H1 (cell line): Measurements from ENCODE around the gene UCHL5. TPM values are rescaled to one million over a fixed set of nuclear protein-coding genes. Genes with fewer than 3 reads are reported as not detected.

ENCODE experiments used
- CTCF ChIA-PET: fragments of 300-600 bp; sonication (Branson Sonifier 250); formaldehyde crosslinking; loops from one replicate; lab custom pipeline; 2021; ENCODE audit not compliant: partially characterized antibody; lab: Charles Lee
- POLR2A ChIA-PET: fragments of 300-600 bp; sonication (Branson Sonifier 250); formaldehyde crosslinking; loops from one replicate; lab custom pipeline; 2021; ENCODE audit warnings: inconsistent platforms; ENCODE audit not compliant: partially characterized antibody; lab: Charles Lee
- DNase-seq, 2 experiments: peaks; one replicate each; pipeline versions ENCODE4 v3.0.0 to v3.0.0-alpha.2; 2010 to 2022; ENCODE audit warnings: low spot score in 2 of 2, low read depth in 1 of 2, mixed read lengths in 1 of 2
- FAIRE-seq: peaks from 2 replicates; lab custom pipeline; 2011; peaks lifted over from hg19 to GRCh38; lab: Jason Lieb, UNC
- H2AFZ ChIP-seq: 2 replicates; pipeline ENCODE4 v1.8.1; 2012; ENCODE audit warnings: low read length, inconsistent platforms
- H2AK5ac ChIP-seq: 2 replicates; pipeline ENCODE4 v1.6.1; 2013; ENCODE audit warnings: low read depth, low read length
- H2BK120ac ChIP-seq: replicated peaks from 2 replicates; pipeline ENCODE3; 2013; ENCODE audit warnings: low read depth, low read length, inconsistent platforms
- H2BK12ac ChIP-seq: 2 replicates; pipeline ENCODE4 v1.6.1; 2013; ENCODE audit warnings: low read depth, low read length
- H2BK15ac ChIP-seq: 2 replicates; pipeline ENCODE4 v1.6.1; 2013; ENCODE audit warnings: low read length
- H2BK20ac ChIP-seq: 2 replicates; pipeline ENCODE4 v1.6.1; 2013; ENCODE audit warnings: low read length
- H2BK5ac ChIP-seq: 2 replicates; pipeline ENCODE4 v1.6.1; 2013; ENCODE audit warnings: low read depth, low read length
- H3K14ac ChIP-seq: 2 replicates; pipeline ENCODE4 v1.6.1; 2013; ENCODE audit warnings: inconsistent platforms; ENCODE audit not compliant: insufficient read length
- H3K18ac ChIP-seq: 2 replicates; pipeline ENCODE4 v1.6.1; 2013; ENCODE audit warnings: low read length; ENCODE audit errors: extremely low read depth
- H3K23ac ChIP-seq: 2 replicates; pipeline ENCODE4 v1.6.1; 2013; ENCODE audit warnings: inconsistent platforms; ENCODE audit not compliant: insufficient read length
- H3K23me2 ChIP-seq: 2 replicates; pipeline ENCODE4 v1.6.1; 2013; ENCODE audit warnings: low read depth, low read length
- H3K27ac ChIP-seq: 2 replicates; pipeline ENCODE4 v1.6.1; 2011; ENCODE audit warnings: low read depth, low read length, inconsistent platforms
- H3K27me3 ChIP-seq, 4 experiments: replicated peaks in 1 of 4; 1 replicate in 1 of 4; 2 replicates in 3 of 4; pipeline versions ENCODE4 v1.6.1 to v1.8.1; 2011 to 2013; ENCODE audit warnings: low read length in 3 of 4, mild to moderate bottlenecking in 3 of 4, inconsistent platforms in 2 of 4, mixed read lengths in 2 of 4, moderate library complexity in 1 of 4; ENCODE audit not compliant: control insufficient read depth in 3 of 4, insufficient read depth in 3 of 4; ENCODE audit errors: extremely low read depth in 1 of 4
- H3K36me3 ChIP-seq, 4 experiments: 2 replicates each; pipeline versions ENCODE4 v1.6.1 to v1.8.1; 2011 to 2013; ENCODE audit warnings: mild to moderate bottlenecking in 4 of 4, low read length in 3 of 4, moderate library complexity in 2 of 4, control low read depth in 1 of 4, inconsistent platforms in 1 of 4; ENCODE audit not compliant: insufficient read depth in 4 of 4, control insufficient read depth in 2 of 4
- H3K4ac ChIP-seq: replicated peaks from 2 replicates; pipeline ENCODE3; 2013; ENCODE audit warnings: low read length, low read depth, mixed read lengths, inconsistent platforms; ENCODE audit not compliant: insufficient read length
- H3K4me1 ChIP-seq, 4 experiments: replicated peaks in 1 of 4; 1 replicate in 1 of 4; 2 replicates in 3 of 4; pipeline versions ENCODE4 v1.6.1 to v1.8.1; 2011 to 2013; ENCODE audit warnings: low read length in 3 of 4, inconsistent platforms in 2 of 4, mixed read lengths in 1 of 4; ENCODE audit not compliant: insufficient read depth in 4 of 4, control insufficient read depth in 3 of 4
- H3K4me2 ChIP-seq, 2 experiments: 2 replicates each; pipeline versions ENCODE4 v1.6.1 to v1.8.1; 2011 to 2013; ENCODE audit warnings: low read depth in 2 of 2, low read length in 2 of 2, control low read depth in 1 of 2, inconsistent platforms in 1 of 2, mild to moderate bottlenecking in 1 of 2; ENCODE audit not compliant: insufficient read depth in 1 of 2
- H3K4me3 ChIP-seq, 4 experiments: fragments of 200-600, 300-600 bp in 1 of 4; sonication (generic), shearing (Covaris generic), sonication (Bioruptor Twin) in 1 of 4; 2 replicates each; pipeline versions ENCODE4 v1.5.1 to v1.8.1; 2011 to 2016; ENCODE audit warnings: low read length in 4 of 4, low read depth in 3 of 4, control low read depth in 2 of 4, inconsistent platforms in 2 of 4, mild to moderate bottlenecking in 2 of 4, mixed read lengths in 1 of 4, moderate library complexity in 1 of 4; ENCODE audit not compliant: insufficient read depth in 2 of 4; ENCODE audit errors: extremely low read depth in 1 of 4
- H3K56ac ChIP-seq: replicated peaks from 2 replicates; pipeline ENCODE3; 2013; ENCODE audit warnings: low read depth, mild to moderate bottlenecking, mixed read lengths, low read length, inconsistent platforms; ENCODE audit not compliant: insufficient read length
- H3K79me1 ChIP-seq: 2 replicates; pipeline ENCODE4 v1.6.1; 2013; ENCODE audit warnings: low read depth, low read length, control low read depth
- H3K79me2 ChIP-seq, 2 experiments: 2 replicates each; pipeline versions ENCODE4 v1.6.1 to v1.8.1; 2012 to 2013; ENCODE audit warnings: low read length in 2 of 2, mild to moderate bottlenecking in 2 of 2, inconsistent platforms in 1 of 2; ENCODE audit not compliant: insufficient read depth in 2 of 2, control insufficient read depth in 1 of 2
- H3K9ac ChIP-seq, 4 experiments: replicated peaks in 1 of 4; 1 replicate in 1 of 4; 2 replicates in 3 of 4; pipeline versions ENCODE4 v1.6.1 to v1.8.1; 2011 to 2013; ENCODE audit warnings: low read depth in 3 of 4, low read length in 3 of 4, control low read depth in 2 of 4, mild to moderate bottlenecking in 2 of 4, moderate library complexity in 2 of 4, inconsistent platforms in 1 of 4; ENCODE audit errors: extremely low read depth in 1 of 4
- H3K9me3 ChIP-seq, 2 experiments: 2 replicates each; pipeline versions ENCODE4 v1.6.1 to v1.8.1; 2012 to 2013; ENCODE audit warnings: mild to moderate bottlenecking in 2 of 2, moderate library complexity in 2 of 2, control low read depth in 1 of 2, inconsistent platforms in 1 of 2, low read depth in 1 of 2, low read length in 1 of 2, mixed read lengths in 1 of 2; ENCODE audit not compliant: insufficient read depth in 2 of 2
- H4K20me1 ChIP-seq, 2 experiments: replicated peaks in 1 of 2; 2 replicates each; pipeline versions ENCODE3 to v1.8.1; 2011 to 2013; ENCODE audit warnings: inconsistent platforms in 2 of 2, low read length in 2 of 2, mild to moderate bottlenecking in 1 of 2; ENCODE audit not compliant: insufficient read depth in 2 of 2, control insufficient read depth in 1 of 2
- H4K5ac ChIP-seq: 2 replicates; pipeline ENCODE4 v1.6.1; 2013; ENCODE audit warnings: low read length, low read depth, mixed read lengths, inconsistent platforms; ENCODE audit not compliant: insufficient read length
- H4K8ac ChIP-seq: 2 replicates; pipeline ENCODE4 v1.8.0; 2013; ENCODE audit warnings: mild to moderate bottlenecking, moderate library complexity, low read length, inconsistent platforms; ENCODE audit not compliant: insufficient read depth; ENCODE audit errors: extremely low read depth
- H4K91ac ChIP-seq: replicated peaks from 2 replicates; pipeline ENCODE3; 2013; ENCODE audit warnings: low read length, mixed read lengths, inconsistent platforms; ENCODE audit not compliant: insufficient read length
- ASH2L ChIP-seq: fragments of 200-600, 300-600 bp; sonication (generic); IDR thresholded peaks from one replicate; pipeline ENCODE4 v1.7.1; 2017; ENCODE audit warnings: low read length
- ATF2 ChIP-seq: IDR thresholded peaks from 2 replicates; pipeline ENCODE4 v1.6.1; 2012; ENCODE audit warnings: low read length, inconsistent platforms
- CHD1 ChIP-seq: IDR thresholded peaks from 2 replicates; pipeline ENCODE4 v1.6.1; 2012; ENCODE audit warnings: low read depth, low read length, improper control_type of control experiment
- EGR1 ChIP-seq: IDR thresholded peaks from 2 replicates; pipeline ENCODE4 v1.6.1; 2011; ENCODE audit warnings: low read depth, low read length, borderline replicate concordance
- HDAC2 ChIP-seq, 2 experiments: fragments of 300-600 bp in 1 of 2; sonication (generic) in 1 of 2; IDR thresholded peaks; 2 replicates each; pipeline ENCODE4 v1.6.1; 2011 to 2012; ENCODE audit warnings: low read depth in 2 of 2, low read length in 2 of 2, mild to moderate bottlenecking in 2 of 2, moderate library complexity in 2 of 2, borderline replicate concordance in 1 of 2, inconsistent platforms in 1 of 2
- KDM4A ChIP-seq: IDR thresholded peaks from one replicate; pipeline ENCODE4 v1.7.1; 2012; ENCODE audit warnings: low read depth, mild to moderate bottlenecking, moderate library complexity, low read length, inconsistent platforms; ENCODE audit not compliant: severe bottlenecking
- RXRA ChIP-seq: IDR thresholded peaks from 2 replicates; pipeline ENCODE4 v1.6.1; 2011; ENCODE audit warnings: low read depth, mild to moderate bottlenecking, low read length, moderate library complexity; ENCODE audit not compliant: insufficient read depth
- SP4 ChIP-seq: IDR thresholded peaks from 2 replicates; pipeline ENCODE4 v1.6.1; 2012; ENCODE audit warnings: low read length, inconsistent platforms
- TBP ChIP-seq: IDR thresholded peaks from 2 replicates; pipeline ENCODE4 v1.6.1; 2011; ENCODE audit warnings: low read depth, low read length, improper control_type of control experiment
- WGBS, 2 experiments: shearing (Covaris generic) in 1 of 2; methylation state at CpG; one replicate each; pipeline versions ENCODE4 v1.1.6 to v1.1.7; 2013 to 2015; ENCODE audit warnings: low lambda C conversion rate in 2 of 2, mixed read lengths in 2 of 2, inconsistent platforms in 1 of 2, low coverage in 1 of 2, missing lambda C conversion rate in 1 of 2; ENCODE audit not compliant: insufficient replicate concordance in 2 of 2, insufficient coverage in 1 of 2, insufficient read length in 1 of 2; ENCODE audit errors: extremely low coverage in 1 of 2, missing lambda C conversion rate in 1 of 2; 5-methylcytosine and 5-hydroxymethylcytosine counted together
- polyA plus RNA-seq, 7 experiments: library from polyadenylated mRNA; depleted of rRNA in 3 of 7; stranded (reverse) in 5 of 7; unstranded in 2 of 7; fragments of >200 nt in 5 of 7; fragments of 200-250 nt in 2 of 7; gene quantifications; 1 replicate in 5 of 7; 2 replicates in 1 of 7; 4 replicates in 1 of 7; pipeline versions ENCODE4 v1.2.1 to v1.2.3, GENCODE V29; 2011 to 2013; ENCODE audit warnings: missing spikeins in 2 of 7, mixed read lengths in 2 of 7
- total RNA-seq: library from RNA; stranded (reverse); fragmentation: NEBNext Ultra II Directional; extraction: Animal tissue kit (Norgen Biotek cat#: 25700); gene quantifications from 2 replicates; pipeline ENCODE4 v1.2.1, GENCODE V29; 2021
- TF ChIP-seq, protein P1 (sequence below): IDR thresholded peaks from 2 replicates; pipeline ENCODE4 v1.6.1; 2012; ENCODE audit warnings: inconsistent platforms

Gene UCHL5
- total and polyA plus RNA-seq, 2 of the 8 experiments (the other 6 are each of a cell fraction or from before 2014, with no cell fraction given) = 12.0 to 40.0 TPM

DNA sequence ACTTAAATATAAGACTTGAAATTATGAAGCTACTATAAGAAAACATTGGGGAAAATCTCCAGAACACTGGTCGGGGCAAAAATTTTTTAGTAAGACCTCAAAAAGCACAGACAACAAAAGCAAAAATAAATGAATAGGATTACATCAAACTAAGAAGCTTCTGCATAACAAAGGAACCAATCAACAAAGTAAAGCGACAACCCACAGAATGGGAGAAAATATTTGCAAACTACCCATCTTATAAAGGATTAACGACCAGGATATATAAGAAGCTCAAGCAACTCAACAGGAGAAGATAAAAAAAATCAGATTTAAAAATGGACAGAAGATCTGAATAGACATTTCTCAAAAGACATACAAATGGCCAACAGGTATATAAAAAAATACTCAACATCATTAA, 19.1 kb downstream of the UCHL5 start:
- Histone ChIP-seq H3K23ac (no peak overlapping the region), H3K27me3 (no peaks in the 10 kb centered on the region), H2AFZ (no peak overlapping the region), H2BK120ac (no peak overlapping the region), H3K56ac (no peak overlapping the region), H3K36me3 (no peaks in the 10 kb centered on the region; a peak in 1 of 8 replicates), H3K9ac (no peak overlapping the region), H2BK20ac (no peak overlapping the region), H4K5ac (no peak overlapping the region), H3K18ac (no peak overlapping the region), H3K79me1 (no peaks in the 10 kb centered on the region), H3K27ac (no peak overlapping the region), H2BK5ac (no peak overlapping the region), H3K4ac (no peak overlapping the region), H3K79me2 (peaks cover 0 to 37% of the 10 kb centered on the region in 2 experiments; a peak in 2 of 4 replicates), H4K8ac (no peak overlapping the region), H2AK5ac (no peak overlapping the region), H3K14ac (no peak overlapping the region), H3K4me2 (no peak overlapping the region), H3K9me3 (no peaks in the 10 kb centered on the region), H3K4me1 (no peaks in the 10 kb centered on the region), H2BK12ac (no peak overlapping the region), H3K4me3 (no peak overlapping the region), H3K23me2 (no peaks in the 10 kb centered on the region), H2BK15ac (no peak overlapping the region), H4K91ac (no peak overlapping the region), H4K20me1 (no peaks in the 10 kb centered on the region)
- DNase-seq = no peak
- FAIRE-seq = no peak
- POLR2A ChIA-PET = no interaction called here
- WGBS, 2 experiments = 75% methylated on average over 3 of the region's 3 CpGs; no CpG with 5 or more reads in 1 of the 2 experiments
- CTCF ChIA-PET = interaction anchor here (0.9 to 2.0 kb wide), 2 partner anchors 15 to 42 kb away, joined by 3 to 7 read pairs; no protein-coding TSS in a partner anchor
- TF ChIP-seq, protein P1, sequence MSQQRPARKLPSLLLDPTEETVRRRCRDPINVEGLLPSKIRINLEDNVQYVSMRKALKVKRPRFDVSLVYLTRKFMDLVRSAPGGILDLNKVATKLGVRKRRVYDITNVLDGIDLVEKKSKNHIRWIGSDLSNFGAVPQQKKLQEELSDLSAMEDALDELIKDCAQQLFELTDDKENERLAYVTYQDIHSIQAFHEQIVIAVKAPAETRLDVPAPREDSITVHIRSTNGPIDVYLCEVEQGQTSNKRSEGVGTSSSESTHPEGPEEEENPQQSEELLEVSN = no peak
- no peak for TF ChIP-seq SP4
- no peak for TF ChIP-seq ASH2L
- no peak for TF ChIP-seq KDM4A
- no peak for TF ChIP-seq TBP
- no peak for TF ChIP-seq CHD1
- no peak for TF ChIP-seq ATF2
- no peak for TF ChIP-seq RXRA
- no peak for TF ChIP-seq EGR1
- TF ChIP-seq HDAC2 (IDR thresholded peaks at IDR 0.05; ENCODE audit: borderline replicate concordance in 1 of 2, low read depth in 2 of 2, low read length in 2 of 2) = no peak
